Measurements from ENCODE around the gene DDR2. TPM values are rescaled to one million over a fixed set of nuclear protein-coding genes. Genes with fewer than 3 reads are reported as not detected.

DDR2 gene
- total RNA-seq, 1 experiment from 2014 or later, result 1.9 TPM

- in situ Hi-C loops (cut with HindIII; ENCODE audit: low pct_unique_long_range_greater_than_20kb, low sequenced_read_pairs), result no loop called here
- Histone ChIP-seq H3K9me3 (ENCODE audit: control insufficient read depth, insufficient read depth, low read depth, low read length) (no peaks in the 10 kb centered on the region), H3K27me3 (ENCODE audit: control insufficient read depth, insufficient read depth, low read length) (no peaks in the 10 kb centered on the region), H3K4me3 (ENCODE audit: low read depth in 2 of 2, low read length in 2 of 2) (no peak overlapping the region), H3K27ac (ENCODE audit: low read length) (no peak overlapping the region), H3K4me1 (ENCODE audit: control insufficient read depth, insufficient read depth, low read length) (peaks cover 3% of the 10 kb centered on the region; the same call in 1 of the 2 replicates), H3K36me3 (ENCODE audit: control insufficient read depth, insufficient read depth, low read length) (peaks cover 7% of the 10 kb centered on the region; the same call in 1 of the 2 replicates)
- TF ChIP-seq TCF7L2 (IDR thresholded peaks at IDR 0.05; ENCODE audit: low read depth, low read length) (no peak), CTCF (IDR thresholded peaks at IDR 0.05) (no peak), REST (IDR thresholded peaks at IDR 0.05; ENCODE audit: insufficient read depth in 1 of 2, low read depth in 2 of 2, low read length in 1 of 2) (no peak), SIN3A (IDR thresholded peaks at IDR 0.05; ENCODE audit: borderline replicate concordance, insufficient read depth, low read depth, low read length) (no peak), POLR2AphosphoS5 (IDR thresholded peaks at IDR 0.05; ENCODE audit: low read depth, low read length) (no peak)
- CTCF ChIA-PET, result no interaction called here
- BruUV-seq (replicated peaks), result no TSS peak
- DNase-seq (ENCODE audit: low read depth, low spot score) (peak; percentile 89), ATAC-seq (peak; percentile 78; the same call in 1 of the 2 replicates)
- intact Hi-C loops (cut with micrococcal nuclease; ENCODE audit: unreplicated experiment), result no loop called here
- POLR2A ChIA-PET, result interaction anchor here (0.6 to 0.7 kb wide), 2 partner anchors 11 to 256 kb away, joined by 3 to 6 read pairs; no protein-coding TSS in a partner anchor
Measured at GRCh38 chr1:162605225-162605927, 26.9 kb upstream of the DDR2 start.

GRCh38 chr1:162609306-162609705 is 23.0 kb upstream of the DDR2 start:
- in situ Hi-C loops (cut with HindIII; ENCODE audit: low pct_unique_long_range_greater_than_20kb, low sequenced_read_pairs) (no loop called here), intact Hi-C loops (cut with micrococcal nuclease; ENCODE audit: unreplicated experiment) (no loop called here)
- Histone ChIP-seq H3K27me3 (ENCODE audit: control insufficient read depth, insufficient read depth, low read length) (no peaks in the 10 kb centered on the region), H3K4me3 (ENCODE audit: low read depth in 2 of 2, low read length in 2 of 2) (no peak overlapping the region), H3K27ac (ENCODE audit: low read length) (no peak overlapping the region), H3K4me1 (ENCODE audit: control insufficient read depth, insufficient read depth, low read length) (peaks cover 8% of the 10 kb centered on the region; the same call in 1 of the 2 replicates), H3K9me3 (ENCODE audit: control insufficient read depth, insufficient read depth, low read depth, low read length) (no peaks in the 10 kb centered on the region), H3K36me3 (ENCODE audit: control insufficient read depth, insufficient read depth, low read length) (no peaks in the 10 kb centered on the region)
- ChIA-PET POLR2A (no interaction called here), CTCF (no interaction called here)
- TF ChIP-seq POLR2AphosphoS5 (IDR thresholded peaks at IDR 0.05; ENCODE audit: low read depth, low read length) (no peak), TCF7L2 (IDR thresholded peaks at IDR 0.05; ENCODE audit: low read depth, low read length) (no peak), SIN3A (IDR thresholded peaks at IDR 0.05; ENCODE audit: borderline replicate concordance, insufficient read depth, low read depth, low read length) (no peak), CTCF (IDR thresholded peaks at IDR 0.05) (no peak), REST (IDR thresholded peaks at IDR 0.05; ENCODE audit: insufficient read depth in 1 of 2, low read depth in 2 of 2, low read length in 1 of 2) (no peak)
- ATAC-seq, result no peak
- DNase-seq (ENCODE audit: low read depth, low spot score), result no peak
- BruUV-seq (replicated peaks), result no TSS peak
